Caki2 (cell line): ENCODE results near the gene SLC29A4. TPM values are rescaled to one million over a fixed set of nuclear protein-coding genes. Genes with fewer than 3 reads are reported as not detected.

Experiments
- DNase-seq: peaks from one replicate; pipeline ENCODE4 v3.0.0-alpha.2; 2015; ENCODE audit warnings: low read depth
- in situ Hi-C: cut with HindIII; loops from 2 replicates; pipeline ENCODE4 v1.10.0; 2016; ENCODE audit warnings: low sequenced_read_pairs, low pct_unique_long_range_greater_than_20kb, mixed read lengths
- total RNA-seq: library from RNA; depleted of rRNA; stranded (reverse); fragments of >200 nt; shearing (Covaris generic); gene quantifications from 2 replicates; pipeline ENCODE4 v1.2.3, GENCODE V29; 2014; ENCODE audit warnings: low replicate concordance; rRNA removed

SLC29A4 gene
- total RNA-seq, 1 experiment from 2014 or later = 23.8 TPM

DNA sequence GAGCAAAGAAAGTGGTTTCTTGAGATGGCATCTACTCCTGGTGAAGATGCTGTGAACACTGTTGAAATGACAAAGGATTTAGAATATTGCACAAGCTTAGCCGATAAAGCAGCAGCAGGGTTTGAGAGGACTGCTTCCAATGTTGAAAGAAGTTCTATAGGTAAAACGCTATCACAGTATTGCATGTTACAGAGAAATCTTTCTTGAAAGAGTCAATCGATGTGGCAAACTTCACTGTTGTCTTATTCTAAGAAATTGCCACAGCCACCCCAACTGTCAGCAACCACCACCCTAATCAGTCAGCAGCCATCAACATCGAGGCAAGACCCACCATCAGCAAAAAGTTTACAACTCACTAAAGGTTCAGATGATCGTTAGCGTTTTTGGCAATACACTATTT is 59.9 kb downstream of the SLC29A4 start:
- in situ Hi-C loops = no loop called here
- no peak for DNase-seq

- DNase-seq = no peak
- in situ Hi-C loops = no loop called here
Measured at GRCh38 chr7:5343884-5344283, 61.1 kb downstream of the SLC29A4 start.

GRCh38 chr7:5344342-5344741 is 61.6 kb downstream of the SLC29A4 start:
- no peak for DNase-seq
- in situ Hi-C loops = no loop called here

GRCh38 chr7:5345171-5345570 is 62.4 kb downstream of the SLC29A4 start:
- in situ Hi-C loops = no loop called here

DNA sequence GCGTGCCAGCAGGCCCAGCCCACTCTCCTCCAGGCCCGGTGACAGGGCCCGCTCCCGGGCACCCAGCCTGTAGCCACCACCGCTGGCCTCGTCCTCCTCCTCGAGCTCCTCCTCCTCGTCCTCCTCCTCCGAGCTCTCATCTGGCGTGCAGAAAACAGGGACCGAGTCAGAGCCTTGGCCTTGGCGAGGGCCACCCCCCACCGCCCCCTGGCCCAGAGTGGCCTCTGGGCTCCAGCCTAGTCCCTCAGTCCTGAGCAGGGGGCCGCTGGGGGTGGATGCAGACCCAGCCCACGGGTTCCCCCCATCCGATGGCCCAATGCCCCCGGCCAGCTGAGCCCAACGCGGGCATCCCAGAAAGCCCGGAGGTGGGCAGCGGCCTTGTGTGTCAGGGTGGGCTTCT is 62.9 kb downstream of the SLC29A4 start:
- no peak for DNase-seq
- in situ Hi-C loops = no loop called here

More at GRCh38 chr7:5345171-5345570, 62.4 kb downstream of the SLC29A4 start:
- no peak for DNase-seq

DNA sequence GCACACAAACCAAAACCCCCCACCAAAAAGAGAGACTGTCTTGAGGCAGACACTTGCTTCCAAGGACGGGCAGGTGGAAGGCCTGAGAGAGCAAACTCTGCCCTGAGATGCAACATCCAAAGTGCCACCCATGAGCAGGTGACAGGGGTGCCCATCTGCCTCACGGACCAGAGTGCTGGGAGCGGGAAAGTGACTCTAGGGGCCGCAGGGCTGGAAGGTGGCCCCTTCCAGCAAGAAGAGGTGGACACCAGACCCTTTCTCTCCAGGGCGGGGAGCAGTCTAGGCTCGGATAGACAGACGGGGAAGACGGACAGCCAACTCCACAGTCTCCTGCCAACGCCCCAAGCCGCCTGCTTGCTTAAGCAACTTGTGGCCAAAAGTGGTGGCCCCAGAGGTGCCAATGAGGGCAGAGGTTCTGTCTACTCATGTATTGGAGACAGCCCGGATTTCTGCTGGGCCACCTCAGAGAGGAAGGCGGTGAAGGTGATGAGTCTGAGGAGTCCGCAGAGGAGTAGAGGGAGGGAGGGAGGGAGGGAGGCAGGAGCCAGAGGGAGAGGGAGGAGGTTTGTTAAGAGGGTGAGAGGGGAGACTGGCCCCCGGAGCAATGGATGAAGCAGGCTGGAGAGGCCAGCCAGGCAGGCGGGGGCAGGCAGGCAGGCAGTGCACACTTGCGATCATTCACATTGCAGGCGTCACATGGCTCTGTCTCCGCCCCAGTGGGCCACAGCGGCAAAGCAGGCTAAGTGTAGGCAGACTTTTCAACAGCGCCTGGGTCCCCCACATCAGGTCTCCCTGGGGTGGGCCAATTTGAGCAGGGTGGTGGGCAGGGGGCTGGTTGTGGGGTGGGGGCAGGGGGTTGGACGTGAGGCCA is 65.6 kb downstream of the SLC29A4 start:
- no peak for DNase-seq
- in situ Hi-C loops = no loop called here

DNA sequence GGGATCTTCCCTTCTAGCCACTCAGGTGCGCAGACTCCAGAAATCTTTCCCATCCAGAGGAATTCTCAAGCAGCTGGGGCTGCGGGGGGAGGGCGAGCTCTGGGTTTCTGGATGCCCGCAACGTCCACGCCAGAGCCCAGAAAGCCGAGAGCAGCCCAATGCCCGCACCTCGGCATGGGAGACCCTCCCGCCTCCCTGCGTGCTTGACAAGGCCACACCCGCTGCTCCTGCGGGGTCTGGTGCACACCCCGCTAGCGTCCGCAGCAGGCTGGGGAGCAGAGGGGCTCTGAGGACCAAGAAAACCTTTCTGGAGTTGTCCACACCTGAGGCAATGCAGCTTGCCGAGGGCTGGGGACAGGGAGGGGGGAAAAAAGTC is 66.2 kb downstream of the SLC29A4 start:
- DNase-seq = no peak
- in situ Hi-C loops = no loop called here

DNA sequence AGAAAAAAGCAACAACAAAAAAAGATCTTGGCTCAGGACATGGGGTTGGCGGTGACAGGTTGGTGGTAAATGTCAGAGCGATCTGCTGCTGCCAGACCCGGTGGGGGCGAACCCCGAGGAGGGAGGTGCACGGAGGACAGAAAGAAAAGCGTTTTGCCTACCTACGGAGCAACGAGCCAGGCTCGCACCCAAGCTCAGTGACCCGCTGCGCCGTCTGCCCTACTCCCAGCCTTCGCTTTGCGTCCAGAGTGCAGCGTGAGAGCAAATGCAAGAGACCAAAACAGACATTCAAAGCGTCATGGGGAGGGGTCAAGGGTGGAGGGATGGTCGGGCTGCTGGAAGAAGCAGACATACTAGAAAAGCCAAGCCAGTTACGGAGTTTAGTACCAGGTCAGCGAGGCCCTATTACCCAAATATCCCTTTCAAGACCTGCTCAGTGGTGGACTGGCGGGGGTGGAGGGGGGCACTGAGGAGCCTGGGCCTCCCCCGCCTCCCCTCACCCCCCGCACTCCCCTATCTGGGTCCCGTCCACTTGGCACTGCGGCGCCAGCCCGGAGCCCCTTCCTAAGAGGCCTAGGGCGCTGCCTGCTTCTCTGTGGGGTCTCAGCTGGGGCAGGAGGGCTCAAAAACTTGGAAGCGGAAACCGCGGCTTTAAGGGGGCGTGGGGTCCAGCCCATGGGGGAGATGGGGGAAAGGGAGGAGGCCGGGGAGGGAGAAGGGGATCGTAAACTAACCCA is 66.9 kb downstream of the SLC29A4 start:
- no peak for DNase-seq
- in situ Hi-C loops = no loop called here

- no peak for DNase-seq
- in situ Hi-C loops = no loop called here
Measured at GRCh38 chr7:5350174-5350463, 67.4 kb downstream of the SLC29A4 start.

DNA sequence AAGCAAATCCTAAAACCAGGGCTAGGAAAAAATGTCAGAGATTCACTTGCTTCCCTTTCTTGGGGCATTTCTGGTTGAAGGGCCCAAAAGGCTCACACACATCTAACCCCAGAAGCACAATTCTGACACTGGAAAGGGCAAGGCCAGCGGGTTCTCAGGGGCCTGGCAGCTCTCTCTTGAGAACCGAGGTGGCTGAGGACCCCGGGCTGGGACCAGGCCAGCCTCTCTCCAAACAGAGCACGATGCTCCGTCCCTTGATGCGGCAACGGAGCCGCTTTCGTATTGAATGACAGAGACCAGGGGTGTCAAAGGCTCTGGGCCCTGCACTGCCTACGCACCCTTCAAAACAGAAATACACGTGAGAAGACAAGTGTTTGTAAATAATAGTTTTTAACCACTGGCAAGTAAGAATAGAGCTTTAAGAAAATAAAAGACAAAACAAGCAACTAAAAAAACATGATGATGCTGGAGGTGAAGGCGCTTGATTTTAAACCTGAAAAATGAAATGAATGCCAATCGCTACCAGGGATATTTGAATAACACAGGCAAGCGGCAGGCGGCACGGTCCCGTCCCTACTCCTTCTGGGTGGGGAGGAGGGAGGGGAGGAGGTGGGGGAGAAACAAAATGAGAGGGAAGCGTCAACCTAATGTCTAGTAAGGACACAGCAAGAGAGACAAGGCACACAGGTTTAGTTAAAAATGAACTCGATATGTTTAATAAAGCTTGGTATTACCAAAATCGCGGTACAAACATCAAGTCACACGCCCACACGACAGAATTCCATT is 68.0 kb downstream of the SLC29A4 start:
- DNase-seq = no peak
- in situ Hi-C loops = no loop called here

GRCh38 chr7:5351507-5352265 is 68.9 kb downstream of the SLC29A4 start:
- in situ Hi-C loops = no loop called here
- DNase-seq = no peak

DNA sequence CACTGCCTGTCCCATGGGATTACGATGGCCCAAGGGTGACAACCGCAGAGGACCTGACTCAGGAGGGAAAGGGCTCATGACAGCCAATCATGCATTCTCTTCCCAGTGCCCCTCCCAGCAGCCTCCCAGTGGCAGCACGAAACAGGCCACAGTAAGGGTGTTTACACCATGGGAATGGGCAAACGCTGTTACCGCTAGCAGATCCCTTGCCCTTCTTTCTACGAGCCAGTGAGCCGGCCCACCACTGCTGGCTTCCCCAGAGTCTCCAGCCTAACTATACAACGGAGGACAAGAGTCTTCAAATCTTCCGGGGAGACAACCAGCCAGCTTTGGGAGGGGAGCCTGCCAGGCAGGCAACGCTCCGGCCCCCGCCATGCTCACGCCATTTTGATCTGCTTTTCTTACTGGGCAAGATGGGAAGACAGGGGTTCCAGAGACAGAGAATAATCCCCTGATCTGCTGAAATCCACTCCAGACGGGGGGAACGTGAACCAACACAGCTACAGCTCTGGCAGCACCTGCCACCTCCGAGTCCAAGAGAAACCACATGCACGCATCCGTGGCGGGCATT is 69.8 kb downstream of the SLC29A4 start:
- no peak for DNase-seq
- in situ Hi-C loops = no loop called here

DNA sequence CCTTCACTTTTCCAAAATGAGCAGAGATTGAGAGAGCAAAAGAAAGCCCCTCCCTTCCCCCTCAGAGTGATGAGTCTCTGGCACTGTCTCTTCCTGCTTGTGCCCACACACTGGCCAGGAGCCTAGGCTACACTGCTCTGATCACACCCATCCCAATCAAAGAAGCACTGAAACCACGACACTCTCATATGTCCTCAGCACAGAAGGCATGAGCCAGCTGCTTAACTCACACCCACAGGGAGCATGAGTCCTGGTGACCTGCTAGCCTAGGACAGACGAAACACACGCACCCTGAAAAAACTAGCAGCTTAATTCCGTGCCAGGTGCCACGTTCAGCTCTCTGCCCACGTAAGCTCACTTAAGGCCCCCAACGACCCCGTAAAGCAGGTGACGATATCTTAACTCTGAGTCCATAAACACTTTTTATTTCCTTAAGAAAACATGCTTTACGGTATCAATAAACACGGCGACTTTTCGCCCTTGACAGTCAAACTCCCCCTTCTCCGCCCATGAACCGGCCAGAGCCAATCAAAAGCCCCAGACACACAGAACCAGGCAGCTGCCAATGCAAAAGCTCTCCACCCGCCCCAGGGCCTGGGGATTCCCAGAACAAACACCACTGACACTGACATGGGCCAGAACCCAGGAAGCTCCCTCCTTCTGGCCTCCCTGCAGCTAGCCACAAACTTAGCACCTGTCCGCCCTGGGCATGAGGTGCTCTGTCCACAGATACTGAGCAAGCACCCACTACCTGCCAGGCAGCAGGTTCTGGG is 71.9 kb downstream of the SLC29A4 start:
- no peak for DNase-seq
- in situ Hi-C loops = no loop called here

Other genes starting within 250 kb of the SLC29A4 start
- gene RBAK, start 237.1 kb upstream of the SLC29A4 start, total RNA-seq = 1.0 and 2.4 TPM in 2 replicates
- gene WIPI2, start 92.7 kb upstream of the SLC29A4 start, total RNA-seq = 80.4 and 83.1 TPM in 2 replicates
- 12.6 and 23.3 TPM in 2 replicates for gene TNRC18, start 140.9 kb downstream of the SLC29A4 start, total RNA-seq
- 3.2 and 3.5 TPM in 2 replicates for gene FBXL18, start 230.9 kb downstream of the SLC29A4 start, total RNA-seq
- gene ACTB, start 247.7 kb downstream of the SLC29A4 start, total RNA-seq = 820 and 1,008 TPM in 2 replicates